Left colon (tissue), 2 donors: ENCODE data around the gene TOMM70. TPM values are rescaled to one million over a fixed set of nuclear protein-coding genes. Genes with fewer than 3 reads are reported as not detected.

ENCODE experiments used
- ATAC-seq: fragments of 200-7000 bp; cut with Tn5 transposase; one replicate; pipeline ENCODE4 v1.9.1; 2020; ENCODE audit warnings: mild to moderate bottlenecking, moderate library complexity
- DNase-seq, 2 donors: peaks; one replicate each; pipeline ENCODE4 v3.0.0-alpha.2; 2020
- intact Hi-C, 2 donors: fragments of 100-400 bp; cut with DNase I in 1 of 2; cut with micrococcal nuclease in 1 of 2; formaldehyde crosslinking; loops; one replicate each; pipeline versions ENCODE4 v1.11.2 to v1.14.0; 2022; cut with DNase I, micrococcal nuclease
- total RNA-seq, 2 donors: library from RNA; stranded (reverse); fragmentation: NEBNext Ultra II Directional; extraction: Animal tissue kit (Norgen Biotek cat#: 25700); gene quantifications; one replicate each; pipeline ENCODE4 v1.2.1, GENCODE V29; 2021
- donor health status: DM: no; HTN: no; CAD: no.
- donor health status: DM: yes; HTN: yes; CAD: no.

TOMM70 gene
- total RNA-seq, 2 donors from 2014 or later: 38.0 to 45.3 TPM

- ATAC-seq: no peak
Measured at GRCh38 chr3:100413613-100414012, 12.7 kb upstream of the TOMM70 start.

GRCh38 chr3:100412912-100413590, 12.2 kb upstream of the TOMM70 start:
- no peak for DNase-seq

More at GRCh38 chr3:100413613-100414012, 12.7 kb upstream of the TOMM70 start:
- intact Hi-C loops: no loop called here
- no peak for DNase-seq

GRCh38 chr3:100411091-100411982, 10.4 kb upstream of the TOMM70 start:
- intact Hi-C loops: no loop called here
- DNase-seq (no peak), ATAC-seq (no peak)

More at GRCh38 chr3:100412912-100413590, 12.2 kb upstream of the TOMM70 start:
- ATAC-seq: no peak
- intact Hi-C loops: no loop called here

GRCh38 chr3:100407977-100408532, 7.2 kb upstream of the TOMM70 start:
- intact Hi-C loops: no loop called here
- no peak for DNase-seq
- no peak for ATAC-seq

- DNase-seq: no peak
- intact Hi-C loops: no loop called here
- no peak for ATAC-seq
Measured at GRCh38 chr3:100407164-100407563, 6.3 kb upstream of the TOMM70 start.

DNA sequence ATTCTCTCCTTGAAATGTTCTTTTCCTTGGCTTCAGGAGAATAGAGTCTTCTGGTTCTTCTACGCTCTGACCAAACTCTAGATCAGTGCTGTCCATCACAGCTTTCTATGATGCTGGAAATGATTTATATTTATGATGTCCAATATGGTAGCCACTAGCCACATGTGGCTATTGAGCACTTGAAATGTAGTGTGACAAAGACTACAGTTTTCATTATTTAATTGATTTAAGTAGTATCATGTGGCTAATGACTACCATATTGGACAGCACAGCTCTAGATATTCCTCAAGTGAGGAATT, 3.3 kb upstream of the TOMM70 start:
- intact Hi-C loops: no loop called here
- ATAC-seq: no peak
- no peak for DNase-seq

- ATAC-seq (no peak), DNase-seq (no peak)
- intact Hi-C loops: no loop called here
Measured at GRCh38 chr3:100403362-100404249, 2.7 kb upstream of the TOMM70 start.

DNA sequence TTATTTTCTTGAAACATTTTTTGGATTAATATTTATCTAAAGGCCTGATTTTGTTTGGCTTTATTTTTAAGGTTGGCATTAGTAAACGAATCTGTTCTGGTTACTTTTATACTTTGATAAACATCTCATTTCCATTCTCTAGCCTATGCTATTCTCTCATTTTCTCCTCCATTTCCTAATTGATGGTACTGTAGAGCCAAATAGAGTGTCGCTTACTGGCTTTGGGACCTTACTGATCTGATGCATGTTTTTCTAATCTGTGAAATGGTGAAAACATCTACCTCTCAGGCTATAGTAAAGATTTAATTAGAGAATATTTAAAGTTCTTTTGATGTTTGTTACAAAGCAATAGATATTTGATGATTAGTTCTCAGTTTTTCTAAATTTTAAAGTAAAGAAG, 2.0 kb upstream of the TOMM70 start:
- intact Hi-C loops: no loop called here
- ATAC-seq (no peak), DNase-seq (no peak)

- ATAC-seq (no peak), DNase-seq (no peak)
- intact Hi-C loops: no loop called here
Measured at GRCh38 chr3:100402256-100402655, 1.4 kb upstream of the TOMM70 start.

DNA sequence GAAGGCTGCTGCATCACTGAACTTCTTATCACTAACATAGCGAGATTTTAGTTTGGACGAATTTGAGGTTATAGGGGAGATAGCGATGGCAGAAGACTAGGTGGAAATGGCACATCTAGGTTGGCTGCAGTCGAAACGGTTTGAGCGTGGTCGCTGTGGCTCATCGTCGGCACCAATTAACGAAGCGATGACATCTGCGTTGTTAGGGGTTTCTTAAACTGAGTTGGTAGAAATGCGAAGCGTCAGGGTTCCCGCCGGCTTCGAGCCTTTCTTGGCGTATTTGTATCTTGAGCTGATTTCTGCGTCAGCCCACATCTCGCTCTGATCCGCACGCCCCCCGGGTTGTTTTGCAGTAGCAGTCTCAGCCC, 769 bp upstream of the TOMM70 start:
- intact Hi-C loops: no loop called here
- DNase-seq (peak; percentile 28 to 53), ATAC-seq (no peak)

DNA sequence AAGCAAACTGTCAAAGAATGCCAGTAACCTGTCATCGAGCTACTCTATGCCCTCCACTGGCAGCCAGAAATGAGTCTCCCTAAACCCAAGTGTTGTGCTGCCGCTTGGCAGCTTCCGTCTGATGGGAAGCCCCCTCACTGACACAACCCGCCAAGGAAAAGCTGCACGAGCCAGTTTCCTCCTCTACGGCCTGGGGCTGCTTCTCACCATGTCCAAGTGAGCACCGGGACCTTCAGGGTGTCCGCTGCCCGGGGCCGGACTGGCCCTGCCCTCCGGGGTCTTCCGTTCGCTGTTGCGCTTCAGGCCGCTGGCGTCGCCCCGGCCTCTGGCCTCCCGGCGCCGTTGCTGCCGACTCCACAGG, 490 bp downstream of the TOMM70 start:
- ATAC-seq (peak; percentile 14), DNase-seq (peak in 1 of 2 donors; percentile 32)
- intact Hi-C loops: no loop called here

- DNase-seq (peak in 1 of 2 donors; percentile 7), ATAC-seq (no peak)
- intact Hi-C loops: no loop called here
Measured at GRCh38 chr3:100399341-100400071, 1.4 kb downstream of the TOMM70 start.

- ATAC-seq (no peak), DNase-seq (no peak)
- intact Hi-C loops: no loop called here
Measured at GRCh38 chr3:100396967-100397366, 3.9 kb downstream of the TOMM70 start.

DNA sequence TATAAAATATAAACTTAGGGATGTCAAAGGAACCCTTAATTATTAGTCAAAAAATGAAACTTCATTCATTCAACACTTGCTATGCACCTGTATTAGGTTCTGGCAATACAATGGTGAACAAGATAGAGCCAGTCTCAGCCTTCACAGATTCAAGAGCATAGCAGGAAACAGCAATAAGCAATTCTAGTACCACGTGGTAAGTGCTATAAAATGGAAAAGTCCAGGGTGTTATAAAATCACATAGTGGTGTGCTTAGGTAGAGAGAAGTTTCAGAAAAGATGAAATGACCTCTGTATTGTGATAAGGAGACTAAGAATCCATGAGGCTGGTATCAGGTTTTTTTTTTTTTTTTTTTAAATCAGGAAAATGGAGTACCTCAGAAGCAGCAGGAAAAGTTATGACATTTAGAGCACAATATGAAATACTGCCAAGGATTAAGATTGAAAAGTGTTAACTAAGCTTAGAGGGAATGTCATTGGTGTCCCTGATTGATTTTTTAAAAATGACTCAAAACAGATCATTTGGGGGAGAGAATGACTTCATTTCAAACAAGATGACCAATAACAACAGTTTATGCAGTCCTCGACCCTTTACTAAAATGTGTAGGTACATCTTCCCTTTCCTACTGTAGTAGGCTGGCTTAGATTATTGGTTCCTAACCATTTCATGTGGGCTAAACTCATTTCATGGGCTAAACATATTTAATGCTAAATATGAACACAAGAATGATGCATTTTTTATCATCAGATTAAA, 5.0 kb downstream of the TOMM70 start:
- ATAC-seq (peak; percentile 94), DNase-seq (no peak)
- intact Hi-C loops: no loop called here

DNA sequence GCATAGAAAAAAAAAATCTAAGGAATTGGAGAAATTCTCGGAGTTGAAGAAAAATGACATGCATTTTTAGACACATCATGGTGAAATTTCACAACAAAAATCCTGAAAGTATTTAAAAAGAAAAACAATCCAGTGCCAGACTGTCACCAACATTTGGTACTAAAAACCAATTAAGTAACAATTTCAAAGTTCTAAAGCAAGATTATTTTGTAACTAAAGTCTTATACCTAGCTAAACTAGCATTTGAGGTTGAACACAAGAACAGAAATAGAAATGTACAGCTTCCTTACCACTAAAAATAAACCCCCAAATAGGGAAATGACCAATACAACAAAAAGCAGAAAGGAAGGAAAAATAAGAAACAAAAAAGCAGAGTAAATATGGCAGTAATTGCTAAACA, 11.9 kb downstream of the TOMM70 start:
- intact Hi-C loops: no loop called here
- ATAC-seq: no peak
- no peak for DNase-seq

DNA sequence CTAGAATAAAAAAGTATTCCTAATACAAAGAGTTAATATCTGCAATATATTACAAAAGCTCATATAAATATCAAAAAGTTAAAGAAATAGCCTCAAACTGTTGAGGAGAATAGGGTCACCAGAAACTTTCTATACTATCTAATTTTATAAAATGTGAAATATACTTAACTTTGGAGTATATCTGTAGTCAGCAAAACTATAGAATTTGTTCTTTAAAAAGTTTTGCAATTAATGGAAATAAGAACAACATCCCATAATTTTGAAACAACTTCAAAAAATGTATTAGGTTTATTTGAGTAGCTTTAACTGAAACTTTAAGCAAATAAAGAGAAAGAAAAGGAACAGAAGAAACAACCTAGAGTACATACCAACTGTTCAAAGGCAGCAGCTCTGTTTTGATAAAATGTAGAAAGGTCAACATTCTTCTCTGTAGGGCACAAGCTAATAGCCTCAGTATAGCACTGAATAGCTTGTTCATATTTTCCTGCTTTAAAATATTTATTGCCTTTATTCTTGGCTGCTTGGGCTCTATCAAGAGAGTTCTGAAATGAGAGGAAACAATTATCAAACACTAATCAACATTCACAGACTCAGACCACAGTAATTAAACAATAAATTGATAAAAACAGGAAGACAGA, 14.3 kb downstream of the TOMM70 start:
- ATAC-seq (no peak), DNase-seq (no peak)
- intact Hi-C loops: no loop called here

GRCh38 chr3:100384733-100385525, 16.0 kb downstream of the TOMM70 start:
- no peak for ATAC-seq
- DNase-seq: no peak
- intact Hi-C loops: no loop called here
